Hepatocyte (in vitro differentiated cells): ENCODE measurements around the gene ELL.

Experiments
- CTCF ChIP-seq: fragments of 200-600 bp; sonication (generic); IDR thresholded peaks from 2 replicates; pipeline ENCODE4 v1.5.1; 2016; ENCODE audit warnings: antibody characterized with exemption, mild to moderate bottlenecking; ENCODE audit not compliant: poor library complexity
- EZH2 ChIP-seq: fragments of 200-600 bp; sonication (generic); IDR thresholded peaks from 2 replicates; pipeline ENCODE4 v1.6.1; 2016; ENCODE audit warnings: antibody characterized with exemption, mild to moderate bottlenecking, borderline replicate concordance
- EZH2phosphoT487 ChIP-seq: fragments of 200-600 bp; sonication (generic); IDR thresholded peaks from one replicate; pipeline ENCODE4 v1.6.1; 2018; ENCODE audit warnings: antibody characterized with exemption, mild to moderate bottlenecking, low read depth, moderate library complexity; ENCODE audit not compliant: unreplicated experiment, severe bottlenecking

- TF ChIP-seq CTCF (no peak), EZH2 (no peak), EZH2phosphoT487 (no peak)
Observed at GRCh38 chr19:18419699-18420460, 102.0 kb downstream of the ELL start.
